ENCODE results near the gene TDRD6. TPM values are rescaled to one million over a fixed set of nuclear protein-coding genes. Genes with fewer than 3 reads are reported as not detected.

TDRD6 gene
- polyA plus RNA-seq, 1 experiment: not detected

- no peak for TF ChIP-seq CTCF (IDR thresholded peaks at IDR 0.05; ENCODE audit: insufficient read depth, low read depth, low read length)
- H3K4me3 ChIP-seq (ENCODE audit: low read depth, low read length): no peak overlapping the region
- H3K27me3 ChIP-seq (ENCODE audit: control insufficient read depth, insufficient read depth, low read length): no peaks in the 10 kb centered on the region; the same call in 1 of the 2 replicates
- no peaks in the 10 kb centered on the region for H3K36me3 ChIP-seq (ENCODE audit: control insufficient read depth, insufficient read depth, low read length)
- CTCF ChIA-PET: no interaction called here
- POLR2A ChIA-PET: interaction anchor here (0.5 kb wide), 1 partner anchor 351 kb away, joined by 4 read pairs; no protein-coding TSS in a partner anchor
- DNase-seq (ENCODE audit: low read depth): peak; percentile 12
Observed at GRCh38 chr6:46684771-46685170, 2.9 kb upstream of the TDRD6 start.

GRCh38 chr6:46688117-46688965, 656 bp downstream of the TDRD6 start:
- Histone ChIP-seq H3K4me3 (ENCODE audit: low read depth, low read length) (no peak overlapping the region), H3K27me3 (ENCODE audit: control insufficient read depth, insufficient read depth, low read length) (no peaks in the 10 kb centered on the region; the same call in 1 of the 2 replicates), H3K36me3 (ENCODE audit: control insufficient read depth, insufficient read depth, low read length) (no peaks in the 10 kb centered on the region)
- no peak for TF ChIP-seq CTCF (IDR thresholded peaks at IDR 0.05; ENCODE audit: insufficient read depth, low read depth, low read length)
- no peak for DNase-seq (ENCODE audit: low read depth)
- CTCF ChIA-PET: no interaction called here
- POLR2A ChIA-PET: no interaction called here

GRCh38 chr6:46688966-46689335, 1.3 kb downstream of the TDRD6 start:
- no peak for DNase-seq (ENCODE audit: low read depth)
- no peak for TF ChIP-seq CTCF (IDR thresholded peaks at IDR 0.05; ENCODE audit: insufficient read depth, low read depth, low read length)
- ChIA-PET POLR2A (no interaction called here), CTCF (no interaction called here)
- Histone ChIP-seq H3K4me3 (ENCODE audit: low read depth, low read length) (no peak overlapping the region), H3K27me3 (ENCODE audit: control insufficient read depth, insufficient read depth, low read length) (no peaks in the 10 kb centered on the region; the same call in 1 of the 2 replicates), H3K36me3 (ENCODE audit: control insufficient read depth, insufficient read depth, low read length) (no peaks in the 10 kb centered on the region)

GRCh38 chr6:46689657-46690056, 2.0 kb downstream of the TDRD6 start:
- no peak for DNase-seq (ENCODE audit: low read depth)
- CTCF ChIA-PET: no interaction called here
- Histone ChIP-seq H3K36me3 (ENCODE audit: control insufficient read depth, insufficient read depth, low read length) (no peaks in the 10 kb centered on the region), H3K27me3 (ENCODE audit: control insufficient read depth, insufficient read depth, low read length) (no peaks in the 10 kb centered on the region; the same call in 1 of the 2 replicates), H3K4me3 (ENCODE audit: low read depth, low read length) (no peak overlapping the region)
- POLR2A ChIA-PET: no interaction called here
- no peak for TF ChIP-seq CTCF (IDR thresholded peaks at IDR 0.05; ENCODE audit: insufficient read depth, low read depth, low read length)

DNA sequence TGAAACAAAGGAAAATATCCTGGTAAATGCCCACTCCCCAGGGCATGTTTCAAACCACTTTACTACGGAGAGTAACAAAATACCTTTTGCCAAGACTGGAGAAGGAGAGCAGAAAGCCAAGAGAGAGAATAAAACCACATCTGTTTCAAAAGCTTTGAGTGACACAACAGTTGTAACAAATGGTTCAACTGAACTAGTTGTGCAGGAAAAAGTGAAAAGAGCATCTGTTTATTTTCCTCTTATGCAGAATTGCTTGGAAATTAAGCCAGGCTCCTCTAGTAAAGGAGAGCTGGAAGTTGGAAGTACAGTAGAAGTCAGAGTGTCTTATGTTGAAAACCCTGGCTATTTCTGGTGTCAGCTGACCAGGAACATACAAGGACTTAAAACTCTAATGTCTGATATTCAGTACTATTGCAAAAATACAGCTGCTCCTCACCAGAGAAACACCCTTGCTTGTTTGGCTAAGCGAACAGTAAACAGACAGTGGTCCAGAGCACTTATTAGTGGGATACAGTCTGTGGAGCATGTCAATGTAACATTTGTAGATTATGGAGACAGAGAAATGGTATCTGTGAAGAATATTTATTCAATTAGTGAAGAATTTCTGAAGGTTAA, 2.6 kb downstream of the TDRD6 start:
- TF ChIP-seq CTCF (IDR thresholded peaks at IDR 0.05; ENCODE audit: insufficient read depth, low read depth, low read length): no peak
- DNase-seq (ENCODE audit: low read depth): no peak
- Histone ChIP-seq H3K27me3 (ENCODE audit: control insufficient read depth, insufficient read depth, low read length) (no peaks in the 10 kb centered on the region; the same call in 1 of the 2 replicates), H3K4me3 (ENCODE audit: low read depth, low read length) (no peak overlapping the region), H3K36me3 (ENCODE audit: control insufficient read depth, insufficient read depth, low read length) (no peaks in the 10 kb centered on the region)
- CTCF ChIA-PET: interaction anchor here (0.5 kb wide), 1 partner anchor 359 kb away, joined by 4 read pairs; no protein-coding TSS in a partner anchor
- POLR2A ChIA-PET: no interaction called here
